HG03457 (cell line): ENCODE data around the gene PBX2.
A peak's percentile ranks its signal among the peaks of the same experiment; 100 is the strongest.
"Not testable (repeated sequence)": the region's sequence is repeated elsewhere in the genome, so short reads cannot be mapped to it uniquely, and the experiment has no call there.

Experiments
- ATAC-seq: cut with Tn5 transposase; IDR thresholded peaks from one replicate; pipeline ENCODE4 v1.9.1; 2021; ENCODE audit warnings: moderate number of reproducible peaks; ENCODE audit not compliant: unreplicated experiment

Gene PBX2

GRCh38 chr6:32190054-32190851, at the start of gene PBX2:
Gene PBX2, minus strand, starts transcription at chr6:32190202. Its CDS starts 287 bp downstream, at chr6:32189915.
- peak; percentile 34 for ATAC-seq

- no peak for ATAC-seq
Measured at GRCh38 chr6:32239462-32239861, 49.5 kb upstream of the PBX2 start.

- ATAC-seq, result no peak
Measured at GRCh38 chr6:32234934-32235333, 44.9 kb upstream of the PBX2 start.

GRCh38 chr6:32226434-32226833, 36.4 kb upstream of the PBX2 start:
- ATAC-seq, result no peak

- no peak for ATAC-seq
Measured at GRCh38 chr6:32224696-32225095, 34.7 kb upstream of the PBX2 start.

- no peak for ATAC-seq
Measured at GRCh38 chr6:32223258-32224235, 33.5 kb upstream of the PBX2 start, which contains the start of gene NOTCH4. Gene NOTCH4, minus strand, starts transcription at chr6:32224067. Its CDS starts 139 bp downstream, at chr6:32223928.

- no peak for ATAC-seq
Measured at GRCh38 chr6:32222333-32223230, 32.6 kb upstream of the PBX2 start.

- ATAC-seq, result no peak
Measured at GRCh38 chr6:32220021-32220420, 30.0 kb upstream of the PBX2 start.

GRCh38 chr6:32218167-32218566, 28.2 kb upstream of the PBX2 start:
- no peak for ATAC-seq

GRCh38 chr6:32216998-32217397, 27.0 kb upstream of the PBX2 start:
- ATAC-seq, result no peak

GRCh38 chr6:32216285-32216684, 26.3 kb upstream of the PBX2 start:
- no peak for ATAC-seq

- no peak for ATAC-seq
Measured at GRCh38 chr6:32215617-32216016, 25.6 kb upstream of the PBX2 start.

- no peak for ATAC-seq
Measured at GRCh38 chr6:32214126-32214525, 24.1 kb upstream of the PBX2 start.

- no peak for ATAC-seq
Measured at GRCh38 chr6:32213649-32214048, 23.6 kb upstream of the PBX2 start.

- ATAC-seq, result no peak
Measured at GRCh38 chr6:32212076-32212760, 22.2 kb upstream of the PBX2 start.

- not testable (repeated sequence) for ATAC-seq
Measured at GRCh38 chr6:32211432-32211831, 21.4 kb upstream of the PBX2 start.

- no peak for ATAC-seq
Measured at GRCh38 chr6:32210191-32210601, 20.2 kb upstream of the PBX2 start.

GRCh38 chr6:32208996-32209395, 19.0 kb upstream of the PBX2 start:
- ATAC-seq, result no peak

GRCh38 chr6:32204268-32204715, 14.3 kb upstream of the PBX2 start:
- no peak for ATAC-seq
